ENCODE results near the gene SERPINA3. TPM values are rescaled to one million over a fixed set of nuclear protein-coding genes. Genes with fewer than 3 reads are reported as not detected.

SERPINA3 gene
- total RNA-seq, 1 experiment from 2014 or later: not detected

DNA sequence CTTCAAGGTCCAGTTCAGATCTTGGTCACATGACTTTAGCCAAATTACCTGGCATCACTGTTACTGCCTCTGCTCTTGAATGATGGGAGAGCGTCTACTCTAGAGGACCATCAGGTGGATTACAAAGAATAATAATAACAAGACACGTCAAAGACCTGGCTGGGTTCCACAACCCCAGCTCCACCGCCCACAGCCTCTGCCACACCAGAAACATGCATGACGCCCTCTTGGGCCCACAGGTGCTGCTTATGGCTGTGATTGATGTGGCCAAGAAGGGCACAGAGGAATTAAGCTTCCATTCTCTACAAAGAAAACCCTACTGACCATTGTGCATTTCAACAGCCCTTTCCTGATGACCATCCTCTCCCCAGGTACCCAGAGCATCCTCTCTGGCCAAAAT lies 18.2 kb downstream of the SERPINA3 start:
- Histone ChIP-seq H3K4me3 (ENCODE audit: low read length) (no peak overlapping the region), H4K20me1 (ENCODE audit: low read length) (no peaks in the 10 kb centered on the region), H3K27me3 (ENCODE audit: low read length) (peaks cover 2% of the 10 kb centered on the region; the same call in 1 of the 2 replicates), H3K9ac (ENCODE audit: low read length) (no peak overlapping the region), H3K36me3 (ENCODE audit: low read depth, low read length) (no peaks in the 10 kb centered on the region), H3K4me1 (ENCODE audit: insufficient read depth, low read length) (no peaks in the 10 kb centered on the region), H3K4me2 (ENCODE audit: low read length) (no peak overlapping the region), H3K9me3 (ENCODE audit: low read length) (no peaks in the 10 kb centered on the region), H3K9me2 (replicated peaks; ENCODE audit: low read length) (no peaks in the 10 kb centered on the region), H3K27ac (ENCODE audit: low read length) (no peak overlapping the region), H3F3A (ENCODE audit: low read length, unreplicated experiment) (no peaks in the 10 kb centered on the region), H2AFZ (ENCODE audit: low read length) (no peak overlapping the region), H3K79me2 (ENCODE audit: low read length) (no peaks in the 10 kb centered on the region)
- no TSS peak for BruUV-seq (replicated peaks)
- DNase-seq: no peak
- intact Hi-C loops (cut with micrococcal nuclease): no loop called here
- ATAC-seq: no peak
- CTCF ChIA-PET: no interaction called here
- TF ChIP-seq, protein P1, sequence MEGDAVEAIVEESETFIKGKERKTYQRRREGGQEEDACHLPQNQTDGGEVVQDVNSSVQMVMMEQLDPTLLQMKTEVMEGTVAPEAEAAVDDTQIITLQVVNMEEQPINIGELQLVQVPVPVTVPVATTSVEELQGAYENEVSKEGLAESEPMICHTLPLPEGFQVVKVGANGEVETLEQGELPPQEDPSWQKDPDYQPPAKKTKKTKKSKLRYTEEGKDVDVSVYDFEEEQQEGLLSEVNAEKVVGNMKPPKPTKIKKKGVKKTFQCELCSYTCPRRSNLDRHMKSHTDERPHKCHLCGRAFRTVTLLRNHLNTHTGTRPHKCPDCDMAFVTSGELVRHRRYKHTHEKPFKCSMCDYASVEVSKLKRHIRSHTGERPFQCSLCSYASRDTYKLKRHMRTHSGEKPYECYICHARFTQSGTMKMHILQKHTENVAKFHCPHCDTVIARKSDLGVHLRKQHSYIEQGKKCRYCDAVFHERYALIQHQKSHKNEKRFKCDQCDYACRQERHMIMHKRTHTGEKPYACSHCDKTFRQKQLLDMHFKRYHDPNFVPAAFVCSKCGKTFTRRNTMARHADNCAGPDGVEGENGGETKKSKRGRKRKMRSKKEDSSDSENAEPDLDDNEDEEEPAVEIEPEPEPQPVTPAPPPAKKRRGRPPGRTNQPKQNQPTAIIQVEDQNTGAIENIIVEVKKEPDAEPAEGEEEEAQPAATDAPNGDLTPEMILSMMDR (conservative IDR thresholded peaks at IDR 0.05; ENCODE audit: low read depth, low read length): no peak
- no peak for TF ChIP-seq EZH2phosphoT487 (IDR thresholded peaks at IDR 0.05; ENCODE audit: borderline replicate concordance, low read length)
- TF ChIP-seq EZH2 (IDR thresholded peaks at IDR 0.05; ENCODE audit: low read length, unreplicated experiment): no peak
- POLR2A ChIA-PET (ENCODE audit: unreplicated experiment): no interaction called here

DNA sequence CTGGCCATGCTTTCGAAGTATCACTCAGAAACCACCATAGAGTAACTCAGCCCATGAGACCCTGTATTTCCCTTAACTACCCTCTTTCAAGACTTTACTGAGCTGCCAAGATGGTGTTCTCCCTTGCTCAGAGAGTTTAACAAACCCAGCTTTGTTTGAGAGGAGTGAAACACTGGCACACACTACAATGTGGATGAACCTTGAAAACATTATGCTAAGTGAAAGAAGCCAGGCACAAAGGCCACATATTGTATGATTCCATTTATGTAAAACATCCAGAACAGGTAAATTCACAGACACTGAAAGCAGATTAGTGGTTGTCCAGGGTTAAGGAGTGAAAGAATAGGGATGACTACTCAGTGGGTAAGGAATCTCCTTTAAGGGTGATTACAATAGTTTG lies 18.9 kb downstream of the SERPINA3 start:
- no peak overlapping the region for H2AFZ ChIP-seq (ENCODE audit: low read length)
- no peak overlapping the region for H3K4me3 ChIP-seq (ENCODE audit: low read length)
- no peaks in the 10 kb centered on the region for H3K9me3 ChIP-seq (ENCODE audit: low read length)
- no TSS peak for BruUV-seq (replicated peaks)
- intact Hi-C loops (cut with micrococcal nuclease): no loop called here
- H4K20me1 ChIP-seq (ENCODE audit: low read length): no peaks in the 10 kb centered on the region
- DNase-seq (no peak), ATAC-seq (no peak)
- TF ChIP-seq EZH2phosphoT487 (IDR thresholded peaks at IDR 0.05; ENCODE audit: borderline replicate concordance, low read length): no peak
- H3K9me2 ChIP-seq (replicated peaks; ENCODE audit: low read length): no peaks in the 10 kb centered on the region
- no peak overlapping the region for H3K9ac ChIP-seq (ENCODE audit: low read length)
- no peak overlapping the region for H3K4me2 ChIP-seq (ENCODE audit: low read length)
- H3K27ac ChIP-seq (ENCODE audit: low read length): no peak overlapping the region
- ChIA-PET POLR2A (ENCODE audit: unreplicated experiment) (no interaction called here), CTCF (no interaction called here)
- 0 out of 2 replicates have a peak, but pooled peaks cover 2% of the 10 kb centered on the region for H3K27me3 ChIP-seq (ENCODE audit: low read length)
- no peaks in the 10 kb centered on the region for H3K4me1 ChIP-seq (ENCODE audit: insufficient read depth, low read length)
- H3K36me3 ChIP-seq (ENCODE audit: low read depth, low read length): no peaks in the 10 kb centered on the region
- H3K79me2 ChIP-seq (ENCODE audit: low read length): no peaks in the 10 kb centered on the region
- H3F3A ChIP-seq (ENCODE audit: low read length, unreplicated experiment): no peaks in the 10 kb centered on the region

DNA sequence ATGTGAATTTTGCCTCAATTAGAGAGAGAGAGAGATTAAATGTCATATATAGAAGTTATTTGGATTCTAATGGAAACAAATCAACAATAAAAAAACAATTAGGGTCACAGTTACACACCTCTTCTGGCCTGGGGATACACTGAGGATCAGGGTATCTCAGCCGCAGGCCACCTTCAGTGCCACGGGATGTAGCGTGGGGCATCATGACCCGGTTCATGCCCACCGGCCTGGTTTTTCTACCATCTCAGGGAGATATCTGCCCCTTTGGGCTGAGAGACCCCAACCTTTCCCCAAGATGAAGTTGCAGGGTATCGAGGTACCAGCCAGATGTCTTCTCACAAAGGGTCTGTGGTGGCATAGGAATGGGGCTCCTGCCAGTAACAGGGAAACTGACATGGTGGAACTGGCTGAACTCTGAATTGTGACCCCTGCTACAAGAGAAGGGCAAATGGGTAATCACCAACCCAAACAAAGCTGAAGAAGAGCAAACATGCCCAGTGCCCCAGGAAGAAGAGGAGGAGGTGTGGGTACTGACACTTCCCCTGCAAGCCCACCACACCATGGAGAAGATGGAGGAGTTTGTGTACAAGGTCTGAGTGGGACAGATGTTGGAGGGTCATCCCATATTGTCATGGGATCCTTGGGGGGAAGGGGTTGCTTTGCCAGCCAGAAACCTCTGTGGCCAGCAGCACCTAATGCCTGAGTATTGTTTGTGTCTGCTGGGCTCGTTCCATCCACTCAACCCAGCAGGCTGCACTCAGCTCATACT lies 19.5 kb downstream of the SERPINA3 start:
- no peak overlapping the region for H2AFZ ChIP-seq (ENCODE audit: low read length)
- intact Hi-C loops (cut with micrococcal nuclease): no loop called here
- 0 out of 2 replicates have a peak, but pooled peaks cover 2% of the 10 kb centered on the region for H3K27me3 ChIP-seq (ENCODE audit: low read length)
- H3K4me3 ChIP-seq (ENCODE audit: low read length): no peak overlapping the region
- H3K27ac ChIP-seq (ENCODE audit: low read length): no peak overlapping the region
- H4K20me1 ChIP-seq (ENCODE audit: low read length): no peaks in the 10 kb centered on the region
- H3K4me2 ChIP-seq (ENCODE audit: low read length): no peak overlapping the region
- ATAC-seq (no peak), DNase-seq (no peak)
- TF ChIP-seq EZH2 (IDR thresholded peaks at IDR 0.05; ENCODE audit: low read length, unreplicated experiment) (no peak), EZH2phosphoT487 (IDR thresholded peaks at IDR 0.05; ENCODE audit: borderline replicate concordance, low read length) (no peak)
- TF ChIP-seq, protein P1 (conservative IDR thresholded peaks at IDR 0.05; ENCODE audit: low read depth, low read length): no peak
- no peaks in the 10 kb centered on the region for H3K9me3 ChIP-seq (ENCODE audit: low read length)
- ChIA-PET CTCF (no interaction called here), POLR2A (ENCODE audit: unreplicated experiment) (no interaction called here)
- no peaks in the 10 kb centered on the region for H3K36me3 ChIP-seq (ENCODE audit: low read depth, low read length)
- BruUV-seq (replicated peaks): no TSS peak
- no peaks in the 10 kb centered on the region for H3K4me1 ChIP-seq (ENCODE audit: insufficient read depth, low read length)
- no peaks in the 10 kb centered on the region for H3K79me2 ChIP-seq (ENCODE audit: low read length)
- H3K9me2 ChIP-seq (replicated peaks; ENCODE audit: low read length): no peaks in the 10 kb centered on the region
- no peaks in the 10 kb centered on the region for H3F3A ChIP-seq (ENCODE audit: low read length, unreplicated experiment)
- H3K9ac ChIP-seq (ENCODE audit: low read length): no peak overlapping the region
